GM21529 (cell line): ENCODE results near the gene TGFBR2.
"Not testable (repeated sequence)": the region's sequence is repeated elsewhere in the genome, so short reads cannot be mapped to it uniquely, and the experiment has no call there.

Experiments
- ATAC-seq: cut with Tn5 transposase; IDR thresholded peaks from one replicate; pipeline ENCODE4 v1.9.1; 2021; ENCODE audit not compliant: unreplicated experiment

Gene TGFBR2

GRCh38 chr3:30654269-30654668, 47.9 kb downstream of the TGFBR2 start:
- ATAC-seq, result no peak

- ATAC-seq, result no peak
Observed at GRCh38 chr3:30655187-30655812, 48.9 kb downstream of the TGFBR2 start.

- ATAC-seq, result no peak
Observed at GRCh38 chr3:30656624-30657141, 50.3 kb downstream of the TGFBR2 start.

- peak; percentile 24 for ATAC-seq
Observed at GRCh38 chr3:30657914-30658313, 51.5 kb downstream of the TGFBR2 start.

- ATAC-seq, result peak; percentile 84
Observed at GRCh38 chr3:30658328-30659052, 52.1 kb downstream of the TGFBR2 start.

- ATAC-seq, result no peak
Observed at GRCh38 chr3:30659270-30660130, 53.1 kb downstream of the TGFBR2 start.

- no peak for ATAC-seq
Observed at GRCh38 chr3:30660136-30660535, 53.7 kb downstream of the TGFBR2 start.

GRCh38 chr3:30660656-30661055, 54.3 kb downstream of the TGFBR2 start:
- no peak for ATAC-seq

GRCh38 chr3:30661098-30661873, 54.9 kb downstream of the TGFBR2 start:
- no peak for ATAC-seq

GRCh38 chr3:30662836-30663235, 56.4 kb downstream of the TGFBR2 start:
- no peak for ATAC-seq

GRCh38 chr3:30663533-30664241, 57.3 kb downstream of the TGFBR2 start:
- no peak for ATAC-seq

- ATAC-seq, result no peak
Observed at GRCh38 chr3:30664459-30664858, 58.1 kb downstream of the TGFBR2 start.

- ATAC-seq, result no peak
Observed at GRCh38 chr3:30664884-30665283, 58.5 kb downstream of the TGFBR2 start.

GRCh38 chr3:30665539-30665938, 59.1 kb downstream of the TGFBR2 start:
- no peak for ATAC-seq

GRCh38 chr3:30666572-30667279, 60.3 kb downstream of the TGFBR2 start:
- ATAC-seq, result no peak

GRCh38 chr3:30667280-30667651, 60.9 kb downstream of the TGFBR2 start:
- ATAC-seq, result no peak

- ATAC-seq, result no peak
Observed at GRCh38 chr3:30668051-30668609, 61.7 kb downstream of the TGFBR2 start.

GRCh38 chr3:30669360-30669934, 63.0 kb downstream of the TGFBR2 start:
- ATAC-seq, result not testable (repeated sequence)

- ATAC-seq, result no peak
Observed at GRCh38 chr3:30670292-30670691, 63.9 kb downstream of the TGFBR2 start.
